ENCODE measurements around the gene CBR1.

The CBR1 gene

GRCh38 chr21:36029309-36029708, 40.5 kb upstream of the CBR1 start:
- Histone ChIP-seq H3K4me3 (no peak overlapping the region), H3K27ac (no peak overlapping the region), H3K36me3 (ENCODE audit: insufficient read depth, low read length) (no peaks in the 10 kb centered on the region), H3K9me3 (ENCODE audit: low read depth, low read length) (no peaks in the 10 kb centered on the region), H3K9ac (ENCODE audit: insufficient read length) (no peak overlapping the region)
- DNase-seq (ENCODE audit: low read depth, low spot score), result no peak
- TF ChIP-seq EZH2 (IDR thresholded peaks at IDR 0.05) (no peak), FOXP2 (optimal IDR thresholded peaks at IDR 0.05; ENCODE audit: control extremely low read depth, extremely low read length, insufficient read depth) (no peak), POLR2AphosphoS5 (IDR thresholded peaks at IDR 0.05; ENCODE audit: borderline replicate concordance, low read depth, low read length) (no peak)

- no peak overlapping the region for H3K9ac ChIP-seq (ENCODE audit: insufficient read length)
- DNase-seq (ENCODE audit: low read depth, low spot score), result no peak
- peaks cover 4% of the 10 kb centered on the region; the same call in 1 of the 2 replicates for H3K36me3 ChIP-seq (ENCODE audit: insufficient read depth, low read length)
- TF ChIP-seq FOXP2 (optimal IDR thresholded peaks at IDR 0.05; ENCODE audit: control extremely low read depth, extremely low read length, insufficient read depth) (no peak), POLR2AphosphoS5 (IDR thresholded peaks at IDR 0.05; ENCODE audit: borderline replicate concordance, low read depth, low read length) (no peak), EZH2 (IDR thresholded peaks at IDR 0.05) (no peak)
- no peaks in the 10 kb centered on the region for H3K9me3 ChIP-seq (ENCODE audit: low read depth, low read length)
- no peak overlapping the region for H3K27ac ChIP-seq
- H3K4me3 ChIP-seq, result no peak overlapping the region
These were observed 39.1 kb upstream of the CBR1 start for GRCh38 chr21:36030581-36031189.

DNA sequence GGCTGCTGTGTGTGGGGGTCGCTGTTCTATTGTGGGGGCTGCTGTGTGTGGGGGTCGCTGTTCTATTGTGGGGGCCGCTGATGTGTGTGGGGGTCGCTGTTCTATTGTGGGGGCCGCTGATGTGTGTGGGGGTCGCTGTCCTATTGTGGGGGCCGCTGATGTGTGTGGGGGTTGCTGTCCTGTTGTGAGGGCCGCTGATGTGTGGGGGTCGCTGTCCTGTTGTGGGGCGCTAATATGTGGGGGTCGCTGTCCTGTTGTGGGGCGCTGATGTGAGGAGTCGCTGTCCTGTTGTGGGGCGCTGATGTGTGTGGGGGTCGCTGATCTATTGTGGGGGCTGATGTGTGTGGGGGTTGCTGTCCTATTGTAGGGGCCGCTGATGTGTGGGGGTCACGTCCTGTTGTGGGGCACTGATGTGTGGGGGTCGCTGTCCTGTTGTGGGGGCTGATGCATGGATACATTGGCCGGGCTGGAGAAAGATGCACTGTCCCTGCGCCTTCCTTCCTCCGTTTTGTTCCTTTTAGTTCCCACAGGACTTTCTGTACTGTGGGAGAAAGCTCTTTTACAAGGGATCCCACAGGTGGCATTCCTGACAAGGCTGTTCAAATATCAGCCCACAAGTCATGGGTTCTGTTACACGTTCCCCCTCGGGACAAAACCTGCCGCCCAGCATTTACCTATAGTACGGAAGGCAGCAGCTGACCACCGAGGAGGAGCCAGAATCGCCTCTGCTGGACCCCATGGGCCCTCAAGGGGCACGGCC, 37.0 kb upstream of the CBR1 start:
- H3K36me3 ChIP-seq (ENCODE audit: insufficient read depth, low read length), result peaks cover 14% of the 10 kb centered on the region
- TF ChIP-seq POLR2AphosphoS5 (IDR thresholded peaks at IDR 0.05; ENCODE audit: borderline replicate concordance, low read depth, low read length) (no peak; the same call in 1 of the 2 replicates), FOXP2 (optimal IDR thresholded peaks at IDR 0.05; ENCODE audit: control extremely low read depth, extremely low read length, insufficient read depth) (no peak)

GRCh38 chr21:36034211-36034913, 35.5 kb upstream of the CBR1 start:
- Histone ChIP-seq H3K36me3 (ENCODE audit: insufficient read depth, low read length) (peaks cover 27% of the 10 kb centered on the region), H3K9ac (ENCODE audit: insufficient read length) (no peak overlapping the region), H3K9me3 (ENCODE audit: low read depth, low read length) (no peaks in the 10 kb centered on the region), H3K4me3 (no peak overlapping the region), H3K27ac (no peak overlapping the region)
- TF ChIP-seq EZH2 (IDR thresholded peaks at IDR 0.05) (no peak), POLR2AphosphoS5 (IDR thresholded peaks at IDR 0.05; ENCODE audit: borderline replicate concordance, low read depth, low read length) (no peak), FOXP2 (optimal IDR thresholded peaks at IDR 0.05; ENCODE audit: control extremely low read depth, extremely low read length, insufficient read depth) (no peak)
- DNase-seq (ENCODE audit: low read depth, low spot score), result no peak

More for the DNA sequence above, 37.0 kb upstream of the CBR1 start:
- no peak for DNase-seq (ENCODE audit: low read depth, low spot score)
- Histone ChIP-seq H3K4me3 (no peak overlapping the region), H3K9me3 (ENCODE audit: low read depth, low read length) (no peaks in the 10 kb centered on the region), H3K27ac (no peak overlapping the region), H3K9ac (ENCODE audit: insufficient read length) (no peak overlapping the region)

- Histone ChIP-seq H3K9ac (ENCODE audit: insufficient read length) (no peak overlapping the region), H3K4me3 (no peak overlapping the region), H3K27ac (no peak overlapping the region), H3K36me3 (ENCODE audit: insufficient read depth, low read length) (peaks cover 36% of the 10 kb centered on the region), H3K9me3 (ENCODE audit: low read depth, low read length) (no peaks in the 10 kb centered on the region)
- TF ChIP-seq FOXP2 (optimal IDR thresholded peaks at IDR 0.05; ENCODE audit: control extremely low read depth, extremely low read length, insufficient read depth) (no peak), POLR2AphosphoS5 (IDR thresholded peaks at IDR 0.05; ENCODE audit: borderline replicate concordance, low read depth, low read length) (no peak), EZH2 (IDR thresholded peaks at IDR 0.05) (no peak)
- no peak for DNase-seq (ENCODE audit: low read depth, low spot score)
These were observed 34.4 kb upstream of the CBR1 start for GRCh38 chr21:36035381-36035791.

DNA sequence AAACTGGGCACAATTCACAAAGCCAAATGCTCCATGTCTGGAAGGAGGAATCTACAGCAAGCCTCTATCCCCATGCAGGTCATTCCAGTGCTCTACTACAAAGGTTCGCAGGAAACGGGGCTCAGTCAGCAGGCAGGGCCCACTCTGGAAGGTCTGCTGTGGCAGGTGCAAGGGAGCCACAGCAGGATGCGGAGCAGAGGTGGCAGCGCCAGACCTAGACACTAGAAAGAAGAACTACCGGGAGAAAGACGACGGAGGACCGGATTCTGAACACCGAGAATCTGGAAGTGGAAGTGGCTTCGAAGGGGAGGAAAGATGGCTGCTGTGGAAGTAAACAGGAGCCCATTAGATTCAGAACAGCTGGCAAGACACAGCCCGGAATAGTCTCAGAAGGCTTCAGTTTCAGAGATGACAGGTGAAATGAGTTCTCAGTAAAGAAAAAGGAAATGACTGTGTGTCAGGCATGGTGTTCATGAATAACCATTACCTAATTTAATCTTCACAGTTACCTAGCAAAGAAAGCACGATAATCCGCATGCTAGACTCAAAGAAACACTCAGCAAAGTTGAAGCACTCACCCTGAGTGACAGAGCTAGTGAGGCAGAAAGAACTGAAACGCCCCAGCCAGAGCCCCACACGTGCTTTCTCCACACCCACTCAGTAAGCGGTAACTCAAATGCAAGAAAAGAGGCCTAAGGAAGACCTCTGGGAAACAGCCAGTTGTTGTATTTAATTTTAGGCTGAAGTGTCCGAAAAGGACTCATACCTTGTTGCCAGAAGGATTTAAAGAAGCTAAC, 30.9 kb upstream of the CBR1 start:
- H3K9ac ChIP-seq (ENCODE audit: insufficient read length), result no peak overlapping the region
- H3K27ac ChIP-seq, result no peak overlapping the region
- no peak overlapping the region for H3K4me3 ChIP-seq
- TF ChIP-seq EZH2 (IDR thresholded peaks at IDR 0.05), result no peak
- TF ChIP-seq FOXP2 (optimal IDR thresholded peaks at IDR 0.05; ENCODE audit: control extremely low read depth, extremely low read length, insufficient read depth), result no peak
- TF ChIP-seq POLR2AphosphoS5 (IDR thresholded peaks at IDR 0.05; ENCODE audit: borderline replicate concordance, low read depth, low read length), result no peak
- H3K9me3 ChIP-seq (ENCODE audit: low read depth, low read length), result no peaks in the 10 kb centered on the region
- DNase-seq (ENCODE audit: low read depth, low spot score), result no peak
- H3K36me3 ChIP-seq (ENCODE audit: insufficient read depth, low read length), result peaks cover 60% of the 10 kb centered on the region

DNA sequence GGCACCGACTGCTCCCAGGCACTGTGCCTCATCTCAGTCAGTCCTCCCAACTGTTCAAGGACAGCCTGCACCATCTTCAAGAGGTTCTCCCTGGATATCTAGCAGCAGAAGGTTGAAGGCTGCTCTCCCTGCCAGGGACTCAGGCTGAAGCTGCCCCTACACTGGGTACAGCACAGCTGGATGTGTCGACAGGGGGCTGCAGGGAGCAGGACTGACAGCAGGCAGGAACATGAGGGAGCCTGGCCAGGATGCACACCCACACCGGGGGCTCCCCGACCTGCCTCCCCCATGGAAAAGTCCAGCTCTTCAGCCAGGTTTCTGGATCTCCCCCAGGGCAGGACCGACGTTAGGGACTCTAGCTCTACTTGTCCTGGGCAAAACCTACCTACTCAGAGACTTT, 30.0 kb upstream of the CBR1 start:
- H3K9me3 ChIP-seq (ENCODE audit: low read depth, low read length), result no peaks in the 10 kb centered on the region
- H3K9ac ChIP-seq (ENCODE audit: insufficient read length), result no peak overlapping the region
- no peak for DNase-seq (ENCODE audit: low read depth, low spot score)
- no peak overlapping the region for H3K27ac ChIP-seq
- peaks cover 69% of the 10 kb centered on the region for H3K36me3 ChIP-seq (ENCODE audit: insufficient read depth, low read length)
- no peak overlapping the region for H3K4me3 ChIP-seq
- TF ChIP-seq POLR2AphosphoS5 (IDR thresholded peaks at IDR 0.05; ENCODE audit: borderline replicate concordance, low read depth, low read length), result no peak

DNA sequence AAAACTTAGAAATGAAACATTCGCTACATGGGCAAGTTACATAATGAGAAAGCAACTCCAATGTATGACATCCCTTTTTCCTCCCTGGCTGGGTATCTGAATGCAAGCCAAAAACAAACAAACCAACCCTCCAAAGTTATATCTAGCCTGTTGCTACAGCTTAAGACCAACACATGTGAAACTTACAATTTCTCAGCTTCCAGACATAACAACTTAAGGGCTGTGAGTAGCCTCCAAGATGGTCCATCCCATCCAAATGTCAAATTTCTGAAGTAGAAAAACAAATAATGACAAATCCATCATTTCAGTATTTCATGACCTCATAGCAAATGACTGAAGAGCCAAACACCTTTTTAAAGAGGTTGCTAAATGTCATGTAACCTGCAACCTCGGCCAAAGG, 29.4 kb upstream of the CBR1 start:
- Histone ChIP-seq H3K4me3 (no peak overlapping the region), H3K27ac (no peak overlapping the region), H3K9ac (ENCODE audit: insufficient read length) (no peak overlapping the region), H3K9me3 (ENCODE audit: low read depth, low read length) (no peaks in the 10 kb centered on the region), H3K36me3 (ENCODE audit: insufficient read depth, low read length) (peaks cover 74% of the 10 kb centered on the region)
- DNase-seq (ENCODE audit: low read depth, low spot score), result no peak
- TF ChIP-seq FOXP2 (optimal IDR thresholded peaks at IDR 0.05; ENCODE audit: control extremely low read depth, extremely low read length, insufficient read depth), result no peak
- no peak for TF ChIP-seq POLR2AphosphoS5 (IDR thresholded peaks at IDR 0.05; ENCODE audit: borderline replicate concordance, low read depth, low read length)
- no peak for TF ChIP-seq EZH2 (IDR thresholded peaks at IDR 0.05)
